HG02938 (cell line): ENCODE results near the gene PLOD1.
"Not testable (repeated sequence)": the region's sequence is repeated elsewhere in the genome, so short reads cannot be mapped to it uniquely, and the experiment has no call there.

Source experiments
- ATAC-seq: cut with Tn5 transposase; IDR thresholded peaks from one replicate; pipeline ENCODE4 v1.9.1; 2021; ENCODE audit warnings: mild to moderate bottlenecking, moderate library complexity; ENCODE audit not compliant: unreplicated experiment

Gene PLOD1

GRCh38 chr1:11938722-11939526 lies 4.4 kb downstream of the PLOD1 start:
- no peak for ATAC-seq

DNA sequence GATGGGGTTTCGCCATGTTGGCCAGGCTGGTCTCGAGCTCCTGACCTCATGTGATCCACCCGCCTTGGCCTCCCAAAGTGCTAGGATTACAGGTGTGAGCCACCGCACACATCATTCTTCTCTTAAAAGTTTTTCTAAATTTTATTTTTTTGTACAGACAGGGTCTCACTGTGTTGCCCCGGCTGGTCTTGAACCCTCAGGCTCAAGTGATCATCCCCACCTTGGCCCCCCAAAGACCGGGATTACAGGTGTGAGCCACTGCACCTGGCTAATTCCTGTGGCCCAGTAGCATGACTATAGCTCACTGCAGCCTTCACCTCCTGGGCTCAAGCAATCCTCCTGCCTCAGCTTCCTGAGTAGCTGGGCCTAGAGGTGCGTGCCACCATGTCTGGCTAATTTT lies 5.3 kb downstream of the PLOD1 start:
- not testable (repeated sequence) for ATAC-seq

DNA sequence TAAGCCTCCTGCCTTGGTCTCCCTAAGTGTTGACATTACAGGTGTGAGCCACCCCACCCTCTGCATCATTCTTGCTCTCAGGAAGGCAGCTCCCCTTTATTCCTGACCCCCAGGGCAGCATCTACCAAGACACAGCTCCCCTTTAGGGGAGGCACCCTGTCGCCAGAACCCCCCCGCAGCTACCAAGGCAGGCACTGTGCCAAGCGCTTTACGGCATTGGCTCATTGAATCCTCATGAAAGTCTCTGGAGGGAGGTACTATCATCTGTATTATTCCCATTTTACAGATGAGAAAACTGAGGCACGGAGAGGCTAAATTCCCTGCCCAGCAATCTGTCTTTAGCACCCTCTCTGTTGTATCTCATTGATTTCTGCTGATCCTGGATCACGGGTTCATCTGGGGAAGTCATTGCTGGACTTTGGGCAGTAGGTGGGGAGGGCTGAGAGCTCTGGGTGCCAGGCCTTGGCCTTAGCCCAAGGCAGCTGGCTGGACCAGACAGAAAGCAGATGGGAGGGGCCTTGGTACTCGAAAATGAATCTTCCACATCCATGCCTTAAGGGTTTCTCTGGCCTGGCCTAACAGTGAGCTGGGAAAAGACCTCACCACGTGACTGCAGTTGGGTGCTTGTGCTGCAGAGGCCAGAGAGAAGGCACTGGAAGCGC lies 5.9 kb downstream of the PLOD1 start:
- ATAC-seq: no peak

- ATAC-seq: no peak
Observed at GRCh38 chr1:11942280-11942679, 7.8 kb downstream of the PLOD1 start.

DNA sequence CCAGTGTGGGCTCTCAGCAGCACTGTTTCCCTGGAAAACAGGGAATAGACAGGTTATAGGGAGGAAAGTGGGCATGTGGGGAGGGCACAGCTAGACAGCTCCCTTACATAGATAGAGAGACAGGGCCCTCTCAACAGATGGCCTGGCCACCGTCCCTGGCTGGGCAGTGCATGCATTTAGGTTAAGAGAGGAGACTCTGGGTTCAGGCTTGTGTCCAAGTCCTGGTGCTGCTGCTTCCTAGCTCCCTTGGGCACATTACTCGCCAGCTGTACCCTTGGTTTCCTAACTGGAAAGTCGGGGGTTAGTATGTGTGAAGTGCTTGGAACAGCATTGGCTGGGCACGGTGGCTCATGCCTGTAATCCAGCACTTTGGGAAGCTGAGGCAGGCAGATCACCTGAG lies 9.1 kb downstream of the PLOD1 start:
- ATAC-seq: no peak

GRCh38 chr1:11944358-11944931 lies 9.9 kb downstream of the PLOD1 start:
- no peak for ATAC-seq

GRCh38 chr1:11946647-11947046 lies 12.1 kb downstream of the PLOD1 start:
- ATAC-seq: no peak

GRCh38 chr1:11948822-11949458 lies 14.4 kb downstream of the PLOD1 start:
- no peak for ATAC-seq

DNA sequence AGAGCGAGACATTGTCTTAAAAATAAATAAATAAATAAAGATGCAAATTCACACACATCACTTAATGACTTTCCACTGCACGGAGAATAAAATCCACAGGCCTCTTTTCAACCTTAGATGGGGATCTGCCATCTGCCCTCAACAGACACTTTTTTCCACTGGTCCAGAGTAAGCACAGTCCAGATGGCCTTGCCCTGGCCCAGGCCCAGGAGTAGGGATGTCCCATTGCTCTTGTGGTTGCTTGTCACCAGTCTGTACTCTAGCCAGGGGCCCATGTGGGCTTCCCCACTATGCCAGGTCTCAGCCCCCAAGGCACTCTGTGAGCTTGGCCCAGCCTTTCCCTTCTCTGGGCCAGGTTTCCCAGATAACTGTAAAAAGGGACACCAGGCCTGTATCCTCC lies 17.4 kb downstream of the PLOD1 start:
- no peak for ATAC-seq

DNA sequence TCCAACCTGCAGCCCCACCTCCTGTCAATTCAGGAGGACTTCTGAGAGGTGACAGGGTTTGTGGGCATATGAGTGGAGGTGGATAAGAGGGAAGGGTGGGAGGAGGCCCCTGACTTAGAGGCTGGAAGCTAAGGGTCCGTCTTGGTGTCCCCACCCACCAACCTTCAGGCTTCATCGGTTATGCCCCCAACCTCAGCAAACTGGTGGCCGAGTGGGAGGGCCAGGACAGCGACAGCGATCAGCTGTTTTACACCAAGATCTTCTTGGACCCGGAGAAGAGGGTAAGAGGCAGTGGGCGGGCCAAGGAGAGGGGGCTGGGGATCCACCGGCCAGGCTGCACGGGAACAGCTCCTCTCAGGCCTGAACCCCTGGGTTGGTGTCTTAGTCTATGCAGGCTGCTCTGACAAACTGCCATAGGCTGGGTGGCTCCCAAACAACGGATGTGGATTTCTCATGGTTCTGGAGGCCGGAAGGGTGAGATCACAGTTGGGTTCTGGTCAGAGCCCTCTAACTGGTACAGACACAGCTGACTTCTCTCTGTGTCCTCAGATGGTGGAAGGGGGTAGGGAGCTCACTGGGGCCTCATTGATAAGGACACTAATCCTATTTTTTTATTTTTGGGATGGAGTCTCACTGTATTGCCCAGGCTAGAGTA lies 18.1 kb downstream of the PLOD1 start:
- no peak for ATAC-seq

- no peak for ATAC-seq
Observed at GRCh38 chr1:11955221-11955620, 20.7 kb downstream of the PLOD1 start.

- ATAC-seq: no peak
Observed at GRCh38 chr1:11957398-11957797, 22.9 kb downstream of the PLOD1 start.

DNA sequence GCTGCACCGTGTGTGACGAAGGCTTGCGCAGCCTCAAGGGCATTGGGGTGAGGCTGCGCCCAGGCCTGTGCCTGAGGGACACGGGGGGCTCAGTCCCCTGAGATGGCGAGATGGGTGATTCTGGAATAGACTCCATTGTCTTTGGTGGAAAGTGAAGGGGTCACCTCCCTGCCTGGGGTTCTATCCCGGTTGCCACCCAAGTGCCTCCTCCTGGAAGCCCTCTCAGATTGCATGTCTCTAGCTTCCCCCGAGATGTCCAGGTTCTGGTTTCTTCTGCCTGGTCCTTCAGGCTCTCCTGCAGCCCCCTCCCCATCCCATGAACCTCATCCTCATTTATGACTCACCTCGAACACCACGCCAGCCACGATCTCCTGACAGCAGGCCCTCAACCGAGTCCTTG lies 23.4 kb downstream of the PLOD1 start:
- no peak for ATAC-seq

DNA sequence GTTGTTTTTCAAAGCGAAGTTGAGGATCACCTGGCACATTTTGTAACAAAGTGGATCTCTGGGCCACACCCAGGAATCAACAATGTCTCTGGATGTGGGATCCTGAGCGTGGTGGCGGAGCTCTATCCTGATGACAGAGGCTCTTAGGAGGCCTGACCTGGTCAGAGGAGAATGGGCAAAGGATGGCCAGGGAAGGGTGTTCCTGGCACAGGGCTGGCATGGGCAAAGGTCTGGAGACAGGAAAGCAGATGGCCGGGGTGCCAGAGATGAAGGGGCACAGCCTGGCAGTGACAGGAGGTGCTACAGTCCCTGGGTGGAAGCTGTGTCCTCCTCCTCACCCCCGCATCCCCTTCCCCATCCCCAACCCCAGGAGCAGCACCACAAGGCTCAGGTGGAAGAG lies 25.8 kb downstream of the PLOD1 start:
- no peak for ATAC-seq

DNA sequence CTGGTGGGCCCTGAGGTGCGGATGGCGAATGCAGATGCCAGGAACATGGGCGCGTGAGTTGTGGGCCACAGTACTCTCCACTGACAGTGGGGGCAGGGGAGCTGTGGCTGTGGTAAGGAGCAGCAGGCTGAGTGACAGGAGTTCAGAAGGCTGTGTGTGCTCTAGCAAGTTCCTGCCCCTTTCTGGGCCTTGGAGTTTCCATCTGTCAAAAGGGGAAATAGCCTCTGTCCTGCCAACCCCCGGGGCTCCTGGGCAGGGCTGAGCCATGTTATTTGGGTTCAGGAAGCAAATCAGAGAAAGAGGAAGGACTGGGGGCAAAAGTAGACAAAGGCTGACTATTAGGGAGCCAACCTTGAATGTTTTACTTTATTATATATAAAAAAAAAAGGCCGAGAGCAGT lies 26.2 kb downstream of the PLOD1 start:
- ATAC-seq: no peak

GRCh38 chr1:11961230-11961629 lies 26.7 kb downstream of the PLOD1 start:
- no peak for ATAC-seq

DNA sequence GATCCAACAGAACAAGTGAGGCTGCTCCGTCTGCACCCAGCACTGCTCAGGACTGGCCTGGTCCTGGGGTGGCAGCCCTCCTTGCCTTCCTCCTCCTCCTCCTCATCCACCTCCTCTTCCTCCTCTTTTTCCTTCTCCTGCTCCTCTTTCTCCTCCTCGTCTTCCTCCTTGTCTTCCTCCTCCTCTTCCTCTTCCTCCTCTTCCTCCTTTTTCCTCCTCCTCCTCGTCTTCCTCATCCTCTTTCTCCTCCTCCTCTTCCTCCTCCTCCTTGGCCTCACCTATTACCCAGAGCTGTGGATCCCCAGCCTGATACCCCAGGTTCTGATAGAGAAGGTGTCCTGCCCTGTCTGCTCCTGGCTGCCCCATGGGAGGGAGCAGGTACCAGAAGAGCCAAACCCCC lies 29.1 kb downstream of the PLOD1 start:
- ATAC-seq: no peak

- ATAC-seq: no peak
Observed at GRCh38 chr1:11964656-11965055, 30.1 kb downstream of the PLOD1 start.

DNA sequence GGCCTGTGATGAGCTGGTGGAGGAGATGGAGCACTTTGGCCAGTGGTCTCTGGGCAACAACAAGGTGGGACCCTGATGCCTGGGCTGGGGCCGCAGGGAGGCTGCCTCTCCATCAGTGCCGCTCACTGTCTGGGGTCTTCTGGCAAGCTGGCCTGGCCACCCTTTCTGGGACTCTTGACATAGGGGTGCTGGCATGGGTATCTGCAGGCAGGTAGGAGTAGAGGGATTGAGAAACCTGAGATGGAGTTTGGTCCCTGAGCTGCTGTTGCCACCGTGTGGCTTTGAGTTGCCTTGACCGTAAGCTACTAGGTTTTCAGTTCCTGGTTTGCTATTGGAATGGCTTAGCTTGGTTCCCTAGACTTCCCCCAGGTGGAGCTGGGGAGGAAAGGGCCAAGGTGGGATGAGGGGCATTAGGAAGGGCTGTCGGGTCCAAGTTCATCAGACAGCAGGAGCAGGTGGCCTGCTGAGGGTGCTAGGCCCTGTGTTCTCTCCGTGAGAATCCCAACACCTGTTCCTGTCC lies 32.6 kb downstream of the PLOD1 start:
- ATAC-seq: no peak

DNA sequence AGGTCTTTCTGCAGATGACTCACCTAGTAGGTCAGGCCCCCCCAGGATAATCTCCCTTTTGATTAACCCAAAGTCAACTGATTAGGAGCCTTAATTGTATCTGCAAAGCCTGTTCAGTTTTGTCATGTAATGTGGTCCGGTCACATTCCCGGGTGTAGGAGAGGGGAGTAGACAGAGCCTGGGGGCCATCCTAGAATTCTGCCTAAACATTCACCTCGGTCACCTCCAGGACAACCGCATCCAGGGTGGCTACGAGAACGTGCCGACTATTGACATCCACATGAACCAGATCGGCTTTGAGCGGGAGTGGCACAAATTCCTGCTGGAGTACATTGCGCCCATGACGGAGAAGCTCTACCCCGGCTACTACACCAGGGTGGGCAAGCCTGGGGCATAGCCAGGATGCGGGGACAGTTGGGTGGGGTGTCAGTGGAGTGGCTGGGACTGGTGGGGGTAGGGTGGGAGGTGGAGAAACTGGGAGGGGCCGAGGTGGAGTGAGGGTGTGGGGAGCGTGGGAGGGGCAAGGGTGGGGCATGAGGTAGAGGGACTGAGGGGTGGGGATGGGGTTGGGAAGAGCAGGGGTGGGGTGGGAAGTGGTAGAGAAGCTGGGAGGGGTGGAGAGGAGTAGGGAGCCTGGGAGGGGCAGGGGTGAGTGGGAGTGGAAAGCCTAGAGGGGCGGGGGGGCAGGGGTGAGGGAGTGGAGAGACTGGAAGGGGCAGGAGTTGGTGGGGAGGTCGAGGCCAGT lies 36.1 kb downstream of the PLOD1 start:
- no peak for ATAC-seq
